ENCODE results near the gene FSHB. TPM values are rescaled to one million over a fixed set of nuclear protein-coding genes. Genes with fewer than 3 reads are reported as not detected.

Gene FSHB
- total RNA-seq, 1 donor from 2014 or later: not detected

GRCh38 chr11:30225642-30226041 lies 5.2 kb upstream of the FSHB start:
- Mint-ChIP-seq H3K4me1 (no peaks in the 10 kb centered on the region), H3K9me3 (peaks cover 19% of the 10 kb centered on the region), H3K27ac (no peak overlapping the region), H3K27me3 (ENCODE audit: low read depth) (peaks cover 16% of the 10 kb centered on the region), H3K36me3 (no peaks in the 10 kb centered on the region), H3K4me3 (no peak overlapping the region)
- DNase-seq (ENCODE audit: low spot score in 2 of 2, unreplicated experiment in 2 of 2): no peak
- TF ChIP-seq, protein P1, sequence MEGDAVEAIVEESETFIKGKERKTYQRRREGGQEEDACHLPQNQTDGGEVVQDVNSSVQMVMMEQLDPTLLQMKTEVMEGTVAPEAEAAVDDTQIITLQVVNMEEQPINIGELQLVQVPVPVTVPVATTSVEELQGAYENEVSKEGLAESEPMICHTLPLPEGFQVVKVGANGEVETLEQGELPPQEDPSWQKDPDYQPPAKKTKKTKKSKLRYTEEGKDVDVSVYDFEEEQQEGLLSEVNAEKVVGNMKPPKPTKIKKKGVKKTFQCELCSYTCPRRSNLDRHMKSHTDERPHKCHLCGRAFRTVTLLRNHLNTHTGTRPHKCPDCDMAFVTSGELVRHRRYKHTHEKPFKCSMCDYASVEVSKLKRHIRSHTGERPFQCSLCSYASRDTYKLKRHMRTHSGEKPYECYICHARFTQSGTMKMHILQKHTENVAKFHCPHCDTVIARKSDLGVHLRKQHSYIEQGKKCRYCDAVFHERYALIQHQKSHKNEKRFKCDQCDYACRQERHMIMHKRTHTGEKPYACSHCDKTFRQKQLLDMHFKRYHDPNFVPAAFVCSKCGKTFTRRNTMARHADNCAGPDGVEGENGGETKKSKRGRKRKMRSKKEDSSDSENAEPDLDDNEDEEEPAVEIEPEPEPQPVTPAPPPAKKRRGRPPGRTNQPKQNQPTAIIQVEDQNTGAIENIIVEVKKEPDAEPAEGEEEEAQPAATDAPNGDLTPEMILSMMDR (IDR thresholded peaks at IDR 0.05; ENCODE audit: unreplicated experiment): no peak

GRCh38 chr11:30228323-30228884 lies 2.4 kb upstream of the FSHB start:
- Mint-ChIP-seq H3K27me3 (ENCODE audit: low read depth) (peaks cover 21% of the 10 kb centered on the region), H3K4me3 (no peak overlapping the region), H3K36me3 (no peaks in the 10 kb centered on the region), H3K9me3 (peaks cover 19% of the 10 kb centered on the region), H3K27ac (no peak overlapping the region), H3K4me1 (no peaks in the 10 kb centered on the region)
- no peak for DNase-seq (ENCODE audit: low spot score in 2 of 2, unreplicated experiment in 2 of 2)
- TF ChIP-seq, protein P1 (IDR thresholded peaks at IDR 0.05; ENCODE audit: unreplicated experiment): no peak

- Mint-ChIP-seq H3K27ac (no peak overlapping the region), H3K27me3 (ENCODE audit: low read depth) (peaks cover 23% of the 10 kb centered on the region), H3K36me3 (no peaks in the 10 kb centered on the region), H3K4me3 (no peak overlapping the region), H3K9me3 (peaks cover 3% of the 10 kb centered on the region), H3K4me1 (peaks cover under 1% of the 10 kb centered on the region)
- DNase-seq (ENCODE audit: low spot score in 2 of 2, unreplicated experiment in 2 of 2): no peak
- TF ChIP-seq, protein P1 (IDR thresholded peaks at IDR 0.05; ENCODE audit: unreplicated experiment): no peak
Measured at GRCh38 chr11:30239025-30239424, 8.2 kb downstream of the FSHB start.

- Mint-ChIP-seq H3K36me3 (no peaks in the 10 kb centered on the region), H3K9me3 (peaks cover 3% of the 10 kb centered on the region), H3K4me1 (peaks cover 17% of the 10 kb centered on the region), H3K4me3 (no peak overlapping the region), H3K27ac (peak overlapping the region; percentile 45), H3K27me3 (ENCODE audit: low read depth) (peaks cover 32% of the 10 kb centered on the region)
- TF ChIP-seq, protein P1 (IDR thresholded peaks at IDR 0.05; ENCODE audit: unreplicated experiment): no peak
- DNase-seq (ENCODE audit: low spot score in 2 of 2, unreplicated experiment in 2 of 2): no peak
Measured at GRCh38 chr11:30244265-30244664, 13.5 kb downstream of the FSHB start.

DNA sequence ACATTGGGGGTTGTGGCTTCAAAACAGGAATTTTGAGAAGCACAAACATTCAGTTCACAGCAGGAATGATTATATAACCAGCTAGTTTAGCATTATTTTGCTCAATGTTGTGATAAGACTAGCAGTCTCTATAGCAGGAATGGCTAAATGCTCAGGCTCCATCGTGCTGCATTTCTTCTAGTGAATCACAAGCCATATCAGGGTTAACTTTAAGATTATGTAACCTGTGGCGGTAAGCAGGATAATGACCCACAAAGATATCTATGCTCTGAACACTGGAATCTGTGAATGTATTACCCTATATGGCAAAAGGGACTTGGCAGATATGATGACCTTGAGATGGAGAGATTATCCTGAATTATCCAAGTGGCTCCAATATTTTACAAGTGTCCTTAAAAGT lies 14.8 kb downstream of the FSHB start:
- no peak overlapping the region for H3K4me3 Mint-ChIP-seq
- peaks cover 17% of the 10 kb centered on the region for H3K4me1 Mint-ChIP-seq
- H3K27ac Mint-ChIP-seq: no peak overlapping the region
- TF ChIP-seq, protein P1 (IDR thresholded peaks at IDR 0.05; ENCODE audit: unreplicated experiment): no peak
- H3K9me3 Mint-ChIP-seq: no peaks in the 10 kb centered on the region
- DNase-seq (ENCODE audit: low spot score in 2 of 2, unreplicated experiment in 2 of 2): no peak
- H3K36me3 Mint-ChIP-seq: no peaks in the 10 kb centered on the region
- H3K27me3 Mint-ChIP-seq (ENCODE audit: low read depth): peaks cover 31% of the 10 kb centered on the region

Data from mesothelial cell of epicardium (in vitro differentiated cells).